H9 (cell line): Measurements from ENCODE around the gene VOPP1. TPM values are rescaled to one million over a fixed set of nuclear protein-coding genes. Genes with fewer than 3 reads are reported as not detected.

Experiments used
- DNase-seq: peaks from one replicate; pipeline ENCODE4 v3.0.0-alpha.2; 2017
- H2AFZ ChIP-seq: one replicate; pipeline ENCODE4 v1.6.1; 2013; ENCODE audit warnings: mild to moderate bottlenecking, low read length, control low read depth, moderate library complexity
- H2AK5ac ChIP-seq: 2 replicates; pipeline ENCODE4 v1.6.1; 2013; ENCODE audit warnings: low read length, control low read depth, mixed read lengths; ENCODE audit not compliant: insufficient read length
- H2BK120ac ChIP-seq: one replicate; pipeline ENCODE4 v1.6.1; 2013; ENCODE audit warnings: low read depth, mild to moderate bottlenecking, low read length, control low read depth, inconsistent platforms; ENCODE audit not compliant: poor library complexity, severe bottlenecking
- H2BK12ac ChIP-seq: 2 replicates; pipeline ENCODE4 v1.6.1; 2013; ENCODE audit warnings: low read length, control low read depth, mixed read lengths, low read depth; ENCODE audit not compliant: insufficient read length
- H2BK15ac ChIP-seq: 2 replicates; pipeline ENCODE4 v1.6.1; 2013; ENCODE audit warnings: low read depth, low read length, control low read depth
- H2BK20ac ChIP-seq: one replicate; pipeline ENCODE4 v1.6.1; 2013; ENCODE audit warnings: low read depth, mild to moderate bottlenecking, low read length, control low read depth, inconsistent platforms; ENCODE audit not compliant: poor library complexity, severe bottlenecking
- H2BK5ac ChIP-seq: 2 replicates; pipeline ENCODE4 v1.6.1; 2013; ENCODE audit warnings: low read length, control low read depth, mixed read lengths; ENCODE audit not compliant: insufficient read length
- H3K14ac ChIP-seq: 2 replicates; pipeline ENCODE4 v1.6.1; 2013; ENCODE audit warnings: low read length, control low read depth; ENCODE audit not compliant: insufficient read depth
- H3K18ac ChIP-seq: 2 replicates; pipeline ENCODE4 v1.6.1; 2013; ENCODE audit warnings: low read depth, mild to moderate bottlenecking, mixed read lengths, low read length, control low read depth; ENCODE audit not compliant: insufficient read length
- H3K23ac ChIP-seq: 2 replicates; pipeline ENCODE4 v1.6.1; 2013; ENCODE audit warnings: low read length, control low read depth, mixed read lengths, low read depth; ENCODE audit not compliant: insufficient read length
- H3K23me2 ChIP-seq: 2 replicates; pipeline ENCODE4 v1.6.1; 2013; ENCODE audit warnings: low read depth, mild to moderate bottlenecking, mixed read lengths, low read length, control low read depth; ENCODE audit not compliant: insufficient read length, poor library complexity, severe bottlenecking
- H3K27ac ChIP-seq: 2 replicates; pipeline ENCODE4 v1.5.1; 2013; ENCODE audit warnings: low read length, control low read depth, mixed read lengths, low read depth; ENCODE audit not compliant: insufficient read length
- H3K27me3 ChIP-seq: 2 replicates; pipeline ENCODE4 v1.6.1; 2013; ENCODE audit warnings: low read length, control low read depth, inconsistent platforms; ENCODE audit not compliant: insufficient read depth
- H3K4ac ChIP-seq: 2 replicates; pipeline ENCODE4 v1.6.1; 2013; ENCODE audit warnings: low read depth, mild to moderate bottlenecking, control low read depth, inconsistent platforms, low read length, moderate library complexity
- H3K4me1 ChIP-seq: 2 replicates; pipeline ENCODE4 v1.6.1; 2013; ENCODE audit warnings: low read length, control low read depth, inconsistent platforms; ENCODE audit not compliant: insufficient read depth
- H3K4me2 ChIP-seq: 2 replicates; pipeline ENCODE4 v1.6.1; 2013; ENCODE audit warnings: low read length, control low read depth, mixed read lengths; ENCODE audit not compliant: insufficient read length, insufficient read depth
- H3K56ac ChIP-seq: 2 replicates; pipeline ENCODE4 v1.6.1; 2013; ENCODE audit warnings: low read depth, mild to moderate bottlenecking, mixed read lengths, low read length, control low read depth; ENCODE audit not compliant: insufficient read length
- H3K79me1 ChIP-seq: 2 replicates; pipeline ENCODE4 v1.6.1; 2013; ENCODE audit warnings: low read depth, mild to moderate bottlenecking, moderate library complexity, low read length, control low read depth, inconsistent platforms; ENCODE audit not compliant: insufficient read depth, poor library complexity, severe bottlenecking
- H3K79me2 ChIP-seq: 2 replicates; pipeline ENCODE4 v1.6.1; 2013; ENCODE audit warnings: low read length, control low read depth, inconsistent platforms; ENCODE audit not compliant: insufficient read depth
- H3K9ac ChIP-seq: 2 replicates; pipeline ENCODE4 v1.6.1; 2013; ENCODE audit warnings: low read length, control low read depth, mixed read lengths; ENCODE audit not compliant: insufficient read length; ENCODE audit errors: extremely low read depth
- H3K9me3 ChIP-seq: one replicate; pipeline ENCODE4 v1.6.1; 2013; ENCODE audit warnings: low read depth, low read length, inconsistent platforms; ENCODE audit not compliant: control insufficient read depth
- H3T11ph ChIP-seq: one replicate; pipeline ENCODE4 v1.6.1; 2013; ENCODE audit warnings: mild to moderate bottlenecking, low read length, control low read depth, inconsistent platforms
- H4K20me1 ChIP-seq: one replicate; pipeline ENCODE4 v1.6.1; 2013; ENCODE audit not compliant: control insufficient read depth, insufficient read length, insufficient read depth
- H4K5ac ChIP-seq: 2 replicates; pipeline ENCODE4 v1.6.1; 2013; ENCODE audit warnings: low read depth, mild to moderate bottlenecking, mixed read lengths, low read length, control low read depth; ENCODE audit not compliant: insufficient read length
- H4K8ac ChIP-seq: replicated peaks from 2 replicates; pipeline ENCODE4 v1.6.1; 2013; ENCODE audit warnings: low read length, control low read depth, mixed read lengths, low read depth; ENCODE audit not compliant: insufficient read length
- H4K91ac ChIP-seq: 2 replicates; pipeline ENCODE4 v1.6.1; 2013; ENCODE audit warnings: low read depth, mild to moderate bottlenecking, moderate library complexity, mixed read lengths, low read length, control low read depth; ENCODE audit not compliant: insufficient read length
- H3K27ac Mint-ChIP-seq, 3 experiments: 2 replicates in 2 of 3; 3 replicates in 1 of 3; pipeline ENCODE4 v1.8.0; 2020 to 2021; ENCODE audit warnings: mixed read lengths in 3 of 3, mild to moderate bottlenecking in 1 of 3, moderate library complexity in 1 of 3
- H3K27me3 Mint-ChIP-seq: 2 replicates; pipeline ENCODE4 v1.8.0; 2021; ENCODE audit warnings: low read depth, mild to moderate bottlenecking, moderate library complexity, mixed read lengths
- H3K36me3 Mint-ChIP-seq, 3 experiments: 2 replicates in 2 of 3; 3 replicates in 1 of 3; pipeline ENCODE4 v1.8.0; 2020 to 2021; ENCODE audit warnings: low read depth in 3 of 3, mixed read lengths in 3 of 3; ENCODE audit not compliant: insufficient read depth in 1 of 3
- H3K4me1 Mint-ChIP-seq, 2 experiments: 2 replicates each; pipeline ENCODE4 v1.8.0; 2020; ENCODE audit warnings: mixed read lengths in 2 of 2
- H3K4me3 Mint-ChIP-seq, 2 experiments: 2 replicates in 1 of 2; 3 replicates in 1 of 2; pipeline ENCODE4 v1.8.0; 2020 to 2021; ENCODE audit warnings: mild to moderate bottlenecking in 2 of 2, mixed read lengths in 2 of 2, moderate library complexity in 1 of 2
- H3K9me3 Mint-ChIP-seq, 2 experiments: 2 replicates in 1 of 2; 3 replicates in 1 of 2; pipeline ENCODE4 v1.8.0; 2020; ENCODE audit warnings: mild to moderate bottlenecking in 2 of 2, mixed read lengths in 2 of 2, moderate library complexity in 1 of 2
- CTCF ChIP-seq: fragments of 200-600 bp; sonication (generic); conservative IDR thresholded peaks from 3 replicates; pipeline ENCODE4 v1.8.0; 2021; ENCODE audit warnings: antibody characterized with exemption, mild to moderate bottlenecking
- WGBS: extraction: QIAGEN DNeasy Blood & Tissue Kit; methylation state at CpG from one replicate; pipeline ENCODE4 v1.1.7; 2013; ENCODE audit warnings: missing lambda C conversion rate, low lambda C conversion rate, mixed read lengths; ENCODE audit not compliant: insufficient read length; ENCODE audit errors: extremely low coverage; 5-methylcytosine and 5-hydroxymethylcytosine counted together
- total RNA-seq: library from RNA; stranded (reverse); gene quantifications from 2 replicates; pipeline ENCODE4 v1.2.1, GENCODE V29; 2021

VOPP1 gene
- total RNA-seq, 1 experiment from 2014 or later: 55.7 TPM

GRCh38 chr7:55441002-55441401, 131.3 kb downstream of the VOPP1 start:
- Histone ChIP-seq H4K8ac (no peak overlapping the region), H3K56ac (no peak overlapping the region), H3T11ph (no peak overlapping the region), H3K9me3 (no peaks in the 10 kb centered on the region), H2BK15ac (no peak overlapping the region), H3K79me2 (no peaks in the 10 kb centered on the region), H3K14ac (no peak overlapping the region), H4K5ac (no peak overlapping the region), H4K20me1 (no peaks in the 10 kb centered on the region), H2BK120ac (no peak overlapping the region), H2AFZ (no peak overlapping the region), H2AK5ac (no peak overlapping the region), H2BK5ac (no peak overlapping the region), H2BK20ac (no peak overlapping the region), H3K4me1 (no peaks in the 10 kb centered on the region), H3K23me2 (no peaks in the 10 kb centered on the region), H3K9ac (no peak overlapping the region), H3K4me2 (no peak overlapping the region), H4K91ac (no peak overlapping the region), H3K27ac (no peak overlapping the region), H3K23ac (no peak overlapping the region), H3K18ac (no peak overlapping the region), H3K79me1 (no peaks in the 10 kb centered on the region), H3K4ac (no peak overlapping the region), H2BK12ac (no peak overlapping the region), H3K27me3 (no peaks in the 10 kb centered on the region)
- Mint-ChIP-seq H3K4me3 (no peak overlapping the region), H3K36me3 (no peaks in the 10 kb centered on the region), H3K4me1 (peaks cover 4 to 5% of the 10 kb centered on the region in 2 experiments; a peak in 3 of 4 replicates), H3K27ac (no peak overlapping the region), H3K9me3 (no peaks in the 10 kb centered on the region), H3K27me3 (peaks cover 3% of the 10 kb centered on the region; the same call in 1 of the 2 replicates)
- DNase-seq: no peak
- TF ChIP-seq CTCF: no peak
- WGBS: no CpG with 5 or more reads among the region's 5 CpGs
